Right atrium auricular region (tissue), 2 donors: Measurements from ENCODE around the gene AGBL4. TPM values are rescaled to one million over a fixed set of nuclear protein-coding genes. Genes with fewer than 3 reads are reported as not detected.

ENCODE experiments used
- DNase-seq: peaks from one replicate; pipeline ENCODE4 v3.0.0-alpha.2; 2019; ENCODE audit warnings: low spot score
- H3K27ac ChIP-seq, 2 donors: fragments of 200-600 bp; sonication (generic); 1 replicate in 1 of 2; 2 replicates in 1 of 2; pipeline ENCODE4 v1.5.1; 2016 to 2019
- H3K27me3 ChIP-seq, 2 donors: fragments of 200-600 bp; sonication (generic); one replicate each; pipeline versions ENCODE4 v1.5.1 to v1.6.0; 2017 to 2019
- H3K36me3 ChIP-seq: fragments of 200-600 bp; sonication (generic); one replicate; pipeline ENCODE4 v1.5.1; 2016
- H3K4me1 ChIP-seq, 2 donors: fragments of 200-600 bp; sonication (generic); one replicate each; pipeline versions ENCODE4 v1.5.1 to v1.6.0; 2017 to 2019
- H3K4me3 ChIP-seq, 2 donors: fragments of 200-600 bp; sonication (generic); 1 replicate in 1 of 2; 2 replicates in 1 of 2; pipeline ENCODE4 v1.5.1; 2017 to 2019; ENCODE audit warnings: mild to moderate bottlenecking in 1 of 2, moderate library complexity in 1 of 2
- H3K9me3 ChIP-seq, 2 donors: fragments of 200-600 bp; sonication (generic); one replicate each; pipeline ENCODE4 v1.5.1; 2019
- total RNA-seq, 2 donors: library from RNA; depleted of rRNA; stranded (reverse); fragments of >200 nt; gene quantifications; one replicate each; pipeline ENCODE4 v1.1.0, GENCODE V29; 2016
- TF ChIP-seq, protein P1 (sequence below), 2 donors: fragments of 200-600 bp; sonication (generic); IDR thresholded peaks; one replicate each; pipeline ENCODE4 v1.5.1; 2019; ENCODE audit warnings: antibody characterized with exemption in 2 of 2

The AGBL4 gene
- total RNA-seq, 2 donors from 2014 or later, result 0.94 to 1.7 TPM

DNA sequence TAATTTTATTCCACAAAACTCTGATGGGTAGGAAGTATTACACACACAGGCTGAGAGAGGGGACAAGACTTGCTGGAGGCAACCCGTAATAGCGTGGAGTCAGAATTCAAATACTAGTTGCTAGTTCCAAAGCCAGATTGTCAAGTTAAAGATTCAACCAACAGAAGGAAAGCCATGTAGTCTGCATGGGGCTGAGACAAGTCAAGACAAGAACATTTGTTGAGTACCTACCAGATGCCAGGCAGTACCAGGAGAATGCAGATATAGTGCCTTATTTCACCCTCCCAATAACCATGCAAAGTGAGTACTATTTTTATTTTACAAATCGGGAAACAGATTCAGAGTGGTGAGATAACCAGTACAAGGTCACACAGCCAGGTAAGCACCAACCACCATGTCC is 1441.3 kb downstream of the AGBL4 start:
- Histone ChIP-seq H3K27ac (no peak overlapping the region), H3K27me3 (no peaks in the 10 kb centered on the region), H3K9me3 (no peaks in the 10 kb centered on the region), H3K4me1 (no peaks in the 10 kb centered on the region), H3K4me3 (no peak overlapping the region), H3K36me3 (no peaks in the 10 kb centered on the region)
- no peak for DNase-seq
- TF ChIP-seq, protein P1, sequence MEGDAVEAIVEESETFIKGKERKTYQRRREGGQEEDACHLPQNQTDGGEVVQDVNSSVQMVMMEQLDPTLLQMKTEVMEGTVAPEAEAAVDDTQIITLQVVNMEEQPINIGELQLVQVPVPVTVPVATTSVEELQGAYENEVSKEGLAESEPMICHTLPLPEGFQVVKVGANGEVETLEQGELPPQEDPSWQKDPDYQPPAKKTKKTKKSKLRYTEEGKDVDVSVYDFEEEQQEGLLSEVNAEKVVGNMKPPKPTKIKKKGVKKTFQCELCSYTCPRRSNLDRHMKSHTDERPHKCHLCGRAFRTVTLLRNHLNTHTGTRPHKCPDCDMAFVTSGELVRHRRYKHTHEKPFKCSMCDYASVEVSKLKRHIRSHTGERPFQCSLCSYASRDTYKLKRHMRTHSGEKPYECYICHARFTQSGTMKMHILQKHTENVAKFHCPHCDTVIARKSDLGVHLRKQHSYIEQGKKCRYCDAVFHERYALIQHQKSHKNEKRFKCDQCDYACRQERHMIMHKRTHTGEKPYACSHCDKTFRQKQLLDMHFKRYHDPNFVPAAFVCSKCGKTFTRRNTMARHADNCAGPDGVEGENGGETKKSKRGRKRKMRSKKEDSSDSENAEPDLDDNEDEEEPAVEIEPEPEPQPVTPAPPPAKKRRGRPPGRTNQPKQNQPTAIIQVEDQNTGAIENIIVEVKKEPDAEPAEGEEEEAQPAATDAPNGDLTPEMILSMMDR (IDR thresholded peaks at IDR 0.05), result no peak

DNA sequence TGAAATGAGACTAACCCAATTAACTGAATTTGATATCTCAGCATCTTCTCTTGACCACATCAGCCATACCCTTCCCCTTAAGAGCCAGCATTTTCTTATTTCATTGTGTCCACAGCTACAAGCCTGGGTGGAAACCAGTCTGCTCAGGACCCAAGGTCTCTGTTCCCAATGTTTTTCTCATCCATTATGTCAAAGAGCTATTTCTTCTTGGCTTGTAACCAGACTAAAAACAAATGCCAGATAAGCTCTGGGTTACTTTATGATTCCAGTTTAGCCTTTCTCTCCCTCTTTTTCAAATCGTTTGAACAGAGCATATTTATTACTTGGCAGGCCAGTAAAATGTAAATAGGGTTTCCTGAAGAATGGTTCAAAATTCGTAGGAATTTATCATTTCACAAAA is 1442.5 kb downstream of the AGBL4 start:
- no peaks in the 10 kb centered on the region for H3K36me3 ChIP-seq
- TF ChIP-seq, protein P1 (IDR thresholded peaks at IDR 0.05), result no peak
- no peak overlapping the region for H3K27ac ChIP-seq

DNA sequence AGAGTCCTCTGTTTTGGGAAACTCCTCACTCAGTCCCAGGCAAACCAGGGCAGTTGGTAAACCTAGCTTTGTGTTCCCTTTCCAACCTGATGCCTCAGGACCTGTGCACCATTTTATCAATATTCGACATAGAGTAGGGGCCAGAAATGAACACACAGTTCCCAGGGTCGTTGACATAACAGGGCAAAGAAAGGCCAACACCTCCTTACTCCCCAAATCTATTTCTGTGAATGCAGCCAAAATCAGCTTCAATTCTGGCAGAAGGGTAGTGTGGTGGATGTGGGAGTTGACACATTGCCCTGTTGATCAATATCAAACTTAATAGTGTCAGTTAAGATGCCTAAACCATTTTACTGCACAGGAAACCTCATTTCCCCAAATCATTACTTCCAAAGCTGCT is 1447.2 kb downstream of the AGBL4 start:
- H3K36me3 ChIP-seq, result no peaks in the 10 kb centered on the region
- DNase-seq, result no peak
- no peaks in the 10 kb centered on the region for H3K9me3 ChIP-seq
- H3K4me3 ChIP-seq, result no peak overlapping the region
- no peaks in the 10 kb centered on the region for H3K4me1 ChIP-seq
- TF ChIP-seq, protein P1 (IDR thresholded peaks at IDR 0.05), result no peak
- no peak overlapping the region for H3K27ac ChIP-seq
- no peaks in the 10 kb centered on the region for H3K27me3 ChIP-seq

More for the DNA sequence above, 1442.5 kb downstream of the AGBL4 start:
- no peaks in the 10 kb centered on the region for H3K4me1 ChIP-seq
- DNase-seq, result no peak
- no peaks in the 10 kb centered on the region for H3K9me3 ChIP-seq
- H3K4me3 ChIP-seq, result no peak overlapping the region
- H3K27me3 ChIP-seq, result no peaks in the 10 kb centered on the region

GRCh38 chr1:48572646-48573258 is 1451.0 kb downstream of the AGBL4 start:
- Histone ChIP-seq H3K36me3 (no peaks in the 10 kb centered on the region), H3K9me3 (no peaks in the 10 kb centered on the region), H3K4me1 (no peaks in the 10 kb centered on the region), H3K4me3 (no peak overlapping the region), H3K27ac (peak overlapping the region in 1 of 2 donors; percentile 68), H3K27me3 (no peaks in the 10 kb centered on the region)
- TF ChIP-seq, protein P1 (IDR thresholded peaks at IDR 0.05), result peak; percentile 46 to 78
- peak; percentile 61 for DNase-seq

DNA sequence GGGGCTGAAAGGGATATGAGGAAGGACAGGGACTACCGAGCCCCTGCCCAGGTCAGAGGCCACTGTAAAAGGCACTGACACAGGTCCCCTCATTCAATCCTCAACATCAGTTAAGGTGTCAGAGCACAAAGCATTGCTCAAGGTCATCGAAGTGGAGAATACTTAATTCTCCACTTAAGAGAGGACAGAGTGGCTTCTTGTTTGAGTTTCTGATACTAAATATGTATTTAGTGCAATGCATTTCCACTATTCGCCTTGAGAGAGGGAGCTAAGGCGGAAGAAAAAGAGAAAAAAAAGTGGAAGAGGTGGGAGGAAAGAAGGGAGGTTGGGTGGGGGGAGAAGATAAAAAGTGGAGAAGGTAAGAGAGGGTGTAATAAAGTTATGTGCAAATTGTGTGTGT is 1451.6 kb downstream of the AGBL4 start:
- TF ChIP-seq, protein P1 (IDR thresholded peaks at IDR 0.05), result no peak
- no peak overlapping the region for H3K4me3 ChIP-seq
- no peaks in the 10 kb centered on the region for H3K27me3 ChIP-seq
- no peaks in the 10 kb centered on the region for H3K36me3 ChIP-seq
- H3K27ac ChIP-seq, result peak overlapping the region in 1 of 2 donors; percentile 68
- H3K9me3 ChIP-seq, result no peaks in the 10 kb centered on the region
- no peaks in the 10 kb centered on the region for H3K4me1 ChIP-seq
- DNase-seq, result no peak
